ENCODE results near the gene SMURF1. TPM values are rescaled to one million over a fixed set of nuclear protein-coding genes. Genes with fewer than 3 reads are reported as not detected.

Gene SMURF1
- total RNA-seq, 1 donor from 2014 or later = 22.1 TPM

DNA sequence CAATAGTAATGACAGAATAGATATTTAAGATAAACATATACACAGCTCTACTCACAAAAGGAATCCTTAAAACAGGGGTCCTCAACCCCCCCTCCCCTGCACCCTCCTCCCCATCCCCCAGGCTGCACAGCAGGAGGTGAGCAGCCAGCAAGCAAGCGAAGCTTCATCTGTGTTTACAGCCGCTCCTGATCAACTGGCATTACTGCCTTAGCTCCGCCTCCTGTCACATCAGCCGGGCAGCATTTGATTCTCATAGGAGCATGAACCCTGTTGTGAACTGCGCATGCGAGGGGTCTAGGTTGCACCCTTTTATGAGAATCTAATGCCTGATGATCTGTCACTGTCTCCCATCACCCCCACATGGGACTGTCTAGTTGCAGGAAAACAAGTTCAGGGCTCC lies 65.5 kb downstream of the SMURF1 start:
- DNase-seq (ENCODE audit: extremely low spot score, unreplicated experiment) = no peak
- Mint-ChIP-seq H3K4me3 (no peak overlapping the region), H3K27me3 (no peaks in the 10 kb centered on the region), H3K27ac (no peak overlapping the region), H3K4me1 (ENCODE audit: unreplicated experiment) (peaks cover 12% of the 10 kb centered on the region), H3K36me3 (peaks cover 5% of the 10 kb centered on the region), H3K9me3 (peaks cover 4% of the 10 kb centered on the region)
- TF ChIP-seq, protein P1, sequence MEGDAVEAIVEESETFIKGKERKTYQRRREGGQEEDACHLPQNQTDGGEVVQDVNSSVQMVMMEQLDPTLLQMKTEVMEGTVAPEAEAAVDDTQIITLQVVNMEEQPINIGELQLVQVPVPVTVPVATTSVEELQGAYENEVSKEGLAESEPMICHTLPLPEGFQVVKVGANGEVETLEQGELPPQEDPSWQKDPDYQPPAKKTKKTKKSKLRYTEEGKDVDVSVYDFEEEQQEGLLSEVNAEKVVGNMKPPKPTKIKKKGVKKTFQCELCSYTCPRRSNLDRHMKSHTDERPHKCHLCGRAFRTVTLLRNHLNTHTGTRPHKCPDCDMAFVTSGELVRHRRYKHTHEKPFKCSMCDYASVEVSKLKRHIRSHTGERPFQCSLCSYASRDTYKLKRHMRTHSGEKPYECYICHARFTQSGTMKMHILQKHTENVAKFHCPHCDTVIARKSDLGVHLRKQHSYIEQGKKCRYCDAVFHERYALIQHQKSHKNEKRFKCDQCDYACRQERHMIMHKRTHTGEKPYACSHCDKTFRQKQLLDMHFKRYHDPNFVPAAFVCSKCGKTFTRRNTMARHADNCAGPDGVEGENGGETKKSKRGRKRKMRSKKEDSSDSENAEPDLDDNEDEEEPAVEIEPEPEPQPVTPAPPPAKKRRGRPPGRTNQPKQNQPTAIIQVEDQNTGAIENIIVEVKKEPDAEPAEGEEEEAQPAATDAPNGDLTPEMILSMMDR (conservative IDR thresholded peaks at IDR 0.05) = no peak

DNA sequence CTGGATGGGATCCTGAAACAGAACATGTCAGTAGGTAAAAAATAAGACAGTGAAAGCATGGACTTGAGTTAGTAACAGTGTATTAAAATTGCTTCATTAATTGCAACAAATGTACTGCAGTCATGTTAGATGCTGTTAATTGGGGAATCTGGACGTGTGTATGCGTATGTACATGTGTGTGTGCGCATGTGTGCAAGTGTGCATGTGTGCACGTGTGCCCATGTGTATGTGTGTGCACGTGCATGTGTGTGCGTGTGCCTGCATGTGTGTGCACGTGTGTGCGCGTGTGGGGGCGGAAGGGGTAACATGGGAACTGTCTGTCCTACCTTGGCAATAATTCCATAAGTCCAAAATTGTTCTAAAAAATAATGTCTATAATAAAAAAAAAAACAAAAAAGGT lies 67.3 kb downstream of the SMURF1 start:
- Mint-ChIP-seq H3K36me3 (no peaks in the 10 kb centered on the region), H3K27me3 (no peaks in the 10 kb centered on the region), H3K9me3 (peaks cover 4% of the 10 kb centered on the region), H3K4me3 (no peak overlapping the region), H3K27ac (no peak overlapping the region), H3K4me1 (ENCODE audit: unreplicated experiment) (no peaks in the 10 kb centered on the region)
- TF ChIP-seq, protein P1 (conservative IDR thresholded peaks at IDR 0.05) = no peak
- no peak for DNase-seq (ENCODE audit: extremely low spot score, unreplicated experiment)

DNA sequence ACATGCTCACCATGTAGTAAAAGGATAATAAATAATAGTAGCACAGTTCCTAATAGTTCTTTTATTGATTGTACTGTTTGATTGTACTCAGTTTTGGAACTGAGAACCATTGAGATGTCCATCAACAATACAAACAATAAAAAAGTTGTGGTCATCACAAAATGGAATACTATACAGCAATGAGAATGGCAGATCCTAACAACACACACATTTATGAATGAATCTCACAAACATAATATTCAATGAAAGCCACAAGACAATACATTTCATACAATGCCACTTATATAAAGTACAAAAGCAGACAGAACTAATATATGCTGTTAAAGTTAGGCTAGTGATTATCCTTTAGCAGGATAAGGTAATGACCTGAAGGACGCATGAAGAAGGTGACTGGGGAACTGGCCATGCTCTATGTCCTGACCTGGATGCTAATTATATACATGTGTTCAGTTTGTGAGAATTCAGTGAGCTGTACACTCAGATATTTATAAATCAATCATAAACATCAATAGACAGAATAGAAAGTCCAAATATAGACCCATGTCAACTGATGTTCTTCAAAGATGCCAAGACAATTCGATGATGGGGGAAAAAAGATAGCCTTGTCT lies 70.0 kb downstream of the SMURF1 start:
- DNase-seq (ENCODE audit: extremely low spot score, unreplicated experiment) = no peak
- Mint-ChIP-seq H3K27me3 (no peaks in the 10 kb centered on the region), H3K9me3 (peaks cover 4% of the 10 kb centered on the region), H3K36me3 (no peaks in the 10 kb centered on the region), H3K27ac (no peak overlapping the region), H3K4me1 (ENCODE audit: unreplicated experiment) (no peaks in the 10 kb centered on the region), H3K4me3 (no peak overlapping the region)
- TF ChIP-seq, protein P1 (conservative IDR thresholded peaks at IDR 0.05) = no peak

DNA sequence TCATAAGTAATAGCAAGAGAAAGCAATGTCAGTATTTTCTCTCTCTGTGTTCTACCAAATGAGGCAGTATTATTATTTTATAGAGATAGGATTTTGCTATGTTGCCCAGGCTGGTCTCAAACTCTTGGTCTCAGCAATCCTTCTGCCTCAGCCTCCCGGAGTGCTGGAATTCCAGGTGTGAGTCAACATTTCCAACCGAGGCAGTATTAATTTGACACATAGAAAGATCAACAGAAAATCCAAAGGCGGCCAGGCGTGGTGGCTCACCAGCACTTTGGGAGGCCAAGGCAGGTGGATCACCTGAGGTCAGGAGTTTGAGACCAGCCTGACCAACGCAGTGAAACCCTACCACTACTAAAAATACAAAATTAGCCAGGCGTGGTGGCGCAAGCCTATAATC lies 71.8 kb downstream of the SMURF1 start:
- Mint-ChIP-seq H3K4me1 (ENCODE audit: unreplicated experiment) (no peaks in the 10 kb centered on the region), H3K9me3 (peaks cover 4% of the 10 kb centered on the region), H3K36me3 (peaks cover 4% of the 10 kb centered on the region), H3K27me3 (no peaks in the 10 kb centered on the region), H3K27ac (no peak overlapping the region), H3K4me3 (no peak overlapping the region)
- no peak for DNase-seq (ENCODE audit: extremely low spot score, unreplicated experiment)
- TF ChIP-seq, protein P1 (conservative IDR thresholded peaks at IDR 0.05) = no peak

DNA sequence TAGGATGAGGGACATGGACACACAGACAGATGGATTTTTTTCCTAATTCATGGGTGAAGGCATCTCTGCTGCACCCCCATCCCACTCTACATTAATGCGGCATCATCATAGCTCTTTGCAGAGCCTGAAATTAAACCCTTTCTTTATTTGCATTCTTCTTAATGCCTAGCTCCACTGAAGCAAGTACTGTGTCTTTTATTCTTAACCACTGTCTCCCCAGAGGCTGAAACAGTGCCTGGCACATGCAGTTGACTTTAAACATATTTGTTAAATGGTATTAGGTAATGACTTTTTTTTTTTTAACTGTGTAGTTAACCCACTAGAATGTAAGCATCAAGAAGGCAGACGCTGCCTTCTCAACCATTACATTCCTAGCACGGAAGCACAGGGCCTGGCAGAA lies 73.5 kb downstream of the SMURF1 start:
- H3K36me3 Mint-ChIP-seq = peaks cover 8% of the 10 kb centered on the region
- DNase-seq (ENCODE audit: extremely low spot score, unreplicated experiment) = no peak
- TF ChIP-seq, protein P1 (conservative IDR thresholded peaks at IDR 0.05) = no peak
- H3K4me1 Mint-ChIP-seq (ENCODE audit: unreplicated experiment) = no peaks in the 10 kb centered on the region
- H3K27me3 Mint-ChIP-seq = no peaks in the 10 kb centered on the region
- H3K9me3 Mint-ChIP-seq = peaks cover 4% of the 10 kb centered on the region
- no peak overlapping the region for H3K27ac Mint-ChIP-seq
- H3K4me3 Mint-ChIP-seq = no peak overlapping the region
